Activated T-helper 9 cell treated with anti-CD3 and anti-CD28 coated beads, Interleukin-2, amount 50 U/mL, for 16 hours (primary cell): ENCODE data around the gene DNM2.
"Not testable (repeated sequence)": the region's sequence is repeated elsewhere in the genome, so short reads cannot be mapped to it uniquely, and the experiment has no call there.

Experiments
- DNase-seq: peaks from one replicate; pipeline ENCODE4 v3.0.0-alpha.2; 2020; ENCODE audit warnings: low read depth

DNM2 gene

GRCh38 chr19:10725415-10725814 is 7.5 kb downstream of the DNM2 start:
- no peak for DNase-seq

GRCh38 chr19:10726268-10726667 is 8.4 kb downstream of the DNM2 start:
- DNase-seq, result no peak

- no peak for DNase-seq
These were observed 9.9 kb downstream of the DNM2 start for GRCh38 chr19:10727685-10728201.

- no peak for DNase-seq
These were observed 11.5 kb downstream of the DNM2 start for GRCh38 chr19:10729411-10729810.

GRCh38 chr19:10730932-10731331 is 13.1 kb downstream of the DNM2 start:
- no peak for DNase-seq

GRCh38 chr19:10735741-10736140 is 17.9 kb downstream of the DNM2 start:
- no peak for DNase-seq

- no peak for DNase-seq
These were observed 18.3 kb downstream of the DNM2 start for GRCh38 chr19:10736189-10736588.

- no peak for DNase-seq
These were observed 19.2 kb downstream of the DNM2 start for GRCh38 chr19:10736916-10737551.

- no peak for DNase-seq
These were observed 19.8 kb downstream of the DNM2 start for GRCh38 chr19:10737722-10738121.

- DNase-seq, result no peak
These were observed 22.9 kb downstream of the DNM2 start for GRCh38 chr19:10740798-10741197.

GRCh38 chr19:10742476-10742875 is 24.6 kb downstream of the DNM2 start:
- DNase-seq, result no peak

GRCh38 chr19:10744253-10744798 is 26.4 kb downstream of the DNM2 start:
- no peak for DNase-seq

GRCh38 chr19:10744801-10745293 is 27.0 kb downstream of the DNM2 start:
- DNase-seq, result no peak

- DNase-seq, result not testable (repeated sequence)
These were observed 28.6 kb downstream of the DNM2 start for GRCh38 chr19:10746437-10746836.

GRCh38 chr19:10747271-10747670 is 29.4 kb downstream of the DNM2 start:
- DNase-seq, result no peak

GRCh38 chr19:10747674-10748073 is 29.8 kb downstream of the DNM2 start:
- DNase-seq, result no peak

- no peak for DNase-seq
These were observed 30.5 kb downstream of the DNM2 start for GRCh38 chr19:10748195-10748926.

- no peak for DNase-seq
These were observed 31.1 kb downstream of the DNM2 start for GRCh38 chr19:10748927-10749434.

- no peak for DNase-seq
These were observed 31.8 kb downstream of the DNM2 start for GRCh38 chr19:10749435-10750384.

GRCh38 chr19:10751109-10751953 is 33.5 kb downstream of the DNM2 start:
- no peak for DNase-seq
